HG02973 (cell line): ENCODE data around the gene VAPB.

Experiments used
- ATAC-seq: cut with Tn5 transposase; IDR thresholded peaks from one replicate; pipeline ENCODE4 v1.9.1; 2021; ENCODE audit warnings: moderate library complexity; ENCODE audit not compliant: unreplicated experiment

VAPB gene

GRCh38 chr20:58377766-58378401 lies 11.1 kb upstream of the VAPB start:
- no peak for ATAC-seq

GRCh38 chr20:58378704-58379103 lies 10.3 kb upstream of the VAPB start:
- no peak for ATAC-seq

- ATAC-seq: no peak
Observed at GRCh38 chr20:58381627-58382026, 7.4 kb upstream of the VAPB start.

GRCh38 chr20:58382096-58382495 lies 6.9 kb upstream of the VAPB start:
- ATAC-seq: no peak

- no peak for ATAC-seq
Observed at GRCh38 chr20:58384821-58385220, 4.2 kb upstream of the VAPB start.

GRCh38 chr20:58388028-58388601 lies 914 bp upstream of the VAPB start:
- ATAC-seq: no peak

- ATAC-seq: peak; percentile 26
Observed at GRCh38 chr20:58389324-58389967, 417 bp downstream of the VAPB start.

GRCh38 chr20:58389968-58390658 lies 1.1 kb downstream of the VAPB start:
- ATAC-seq: no peak

GRCh38 chr20:58390659-58391035 lies 1.6 kb downstream of the VAPB start:
- no peak for ATAC-seq

GRCh38 chr20:58392286-58392685 lies 3.3 kb downstream of the VAPB start:
- no peak for ATAC-seq

- ATAC-seq: no peak
Observed at GRCh38 chr20:58393299-58393698, 4.3 kb downstream of the VAPB start.

- no peak for ATAC-seq
Observed at GRCh38 chr20:58394801-58395200, 5.8 kb downstream of the VAPB start.

- no peak for ATAC-seq
Observed at GRCh38 chr20:58395604-58396003, 6.6 kb downstream of the VAPB start.

GRCh38 chr20:58397429-58397828 lies 8.4 kb downstream of the VAPB start:
- no peak for ATAC-seq

- ATAC-seq: no peak
Observed at GRCh38 chr20:58398254-58398653, 9.2 kb downstream of the VAPB start.

GRCh38 chr20:58399926-58400325 lies 10.9 kb downstream of the VAPB start:
- ATAC-seq: no peak

GRCh38 chr20:58401162-58401561 lies 12.1 kb downstream of the VAPB start:
- no peak for ATAC-seq

- ATAC-seq: no peak
Observed at GRCh38 chr20:58402305-58402704, 13.3 kb downstream of the VAPB start.

- peak; percentile 71 for ATAC-seq
Observed at GRCh38 chr20:58402827-58403226, 13.8 kb downstream of the VAPB start.

GRCh38 chr20:58403272-58403671 lies 14.2 kb downstream of the VAPB start:
- ATAC-seq: peak; percentile 26

GRCh38 chr20:58405504-58406291 lies 16.7 kb downstream of the VAPB start:
- ATAC-seq: no peak
